GM12864 (cell line): ENCODE measurements around the gene HSD11B2.
"Not testable (repeated sequence)": the region's sequence is repeated elsewhere in the genome, so short reads cannot be mapped to it uniquely, and the experiment has no call there.

ENCODE experiments used
- DNase-seq: peaks from one replicate; pipeline ENCODE4 v3.0.0-alpha.2; 2011; ENCODE audit warnings: low read depth
- H3K4me3 ChIP-seq: 2 replicates; pipeline ENCODE4 v1.5.1; 2011; ENCODE audit warnings: mild to moderate bottlenecking, low read depth, low read length, control low read depth
- CTCF ChIP-seq: IDR thresholded peaks from 2 replicates; pipeline ENCODE4 v1.5.1; 2011; ENCODE audit warnings: low read depth, mild to moderate bottlenecking, moderate library complexity, low read length, control low read depth, inconsistent platforms; ENCODE audit errors: missing control alignments

Gene HSD11B2

DNA sequence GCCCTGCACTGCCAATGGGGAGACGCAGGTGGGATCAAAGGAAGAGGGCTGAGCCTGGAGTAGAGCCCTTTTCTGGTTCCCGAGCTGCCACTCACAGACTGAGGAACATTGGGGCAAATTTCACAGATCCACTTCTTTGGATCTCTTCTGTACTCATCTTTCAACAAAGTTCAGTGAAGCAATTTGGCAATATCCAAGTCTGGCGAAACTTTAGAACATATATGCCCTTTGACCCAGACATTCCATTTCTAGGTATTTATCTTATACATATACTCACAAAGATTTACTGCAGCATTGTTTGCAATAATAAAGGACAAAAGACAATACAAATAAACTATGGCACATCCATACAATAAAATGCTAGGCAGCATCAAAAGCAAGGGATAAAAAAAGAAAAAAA lies 19.6 kb upstream of the HSD11B2 start:
- no peak for TF ChIP-seq CTCF
- H3K4me3 ChIP-seq, result no peak overlapping the region
- DNase-seq, result no peak

- no peak for DNase-seq
- no peak overlapping the region for H3K4me3 ChIP-seq
- TF ChIP-seq CTCF, result no peak
Measured at GRCh38 chr16:67412294-67412693, 18.6 kb upstream of the HSD11B2 start.

DNA sequence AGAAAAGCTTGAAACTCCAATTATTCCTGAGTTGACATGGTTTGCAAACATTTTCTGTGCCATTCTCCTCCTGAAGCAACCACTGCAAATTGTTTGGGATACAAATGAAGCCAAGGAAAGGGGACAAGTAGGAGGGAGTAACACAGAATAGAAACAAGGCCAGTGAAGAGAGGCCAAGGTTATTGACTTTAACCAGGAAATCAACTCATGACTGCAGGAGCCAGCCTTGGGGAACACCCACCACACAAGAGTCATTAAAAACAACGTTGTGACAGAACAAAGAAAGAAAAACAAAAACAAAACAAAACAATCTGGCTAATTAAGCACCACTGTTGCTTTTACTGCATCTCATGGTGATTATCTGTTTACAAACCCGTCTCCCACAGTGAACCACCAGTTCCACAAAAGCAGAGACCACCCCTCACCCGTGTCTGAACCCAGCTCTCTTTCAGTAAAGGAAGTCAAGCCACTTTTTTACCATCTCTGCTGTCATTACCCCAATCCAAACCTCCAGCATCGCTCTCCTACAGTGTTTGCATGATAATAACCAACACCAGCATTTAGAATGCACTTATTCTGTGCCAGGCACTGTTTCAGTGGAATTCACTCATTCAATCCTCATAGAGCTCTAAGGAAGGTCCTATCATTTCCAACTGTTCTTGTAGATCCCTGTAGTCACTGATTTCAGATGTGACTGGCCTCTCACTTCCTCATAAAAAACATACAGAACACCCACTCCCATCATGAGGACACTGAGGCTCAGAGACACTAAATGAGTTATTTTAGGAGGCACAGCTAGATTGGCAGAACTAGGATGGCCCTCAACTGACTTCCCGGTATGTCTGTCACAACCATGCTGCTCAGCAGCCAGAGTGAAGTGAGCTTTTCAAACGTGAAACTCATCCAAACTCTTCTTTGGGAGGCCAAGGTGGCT lies 16.7 kb upstream of the HSD11B2 start:
- no peak overlapping the region for H3K4me3 ChIP-seq
- no peak for DNase-seq
- no peak for TF ChIP-seq CTCF

GRCh38 chr16:67415421-67415820 lies 15.5 kb upstream of the HSD11B2 start:
- H3K4me3 ChIP-seq, result peak overlapping the region; percentile 59; the same call in 1 of the 2 replicates
- not testable (repeated sequence) for DNase-seq

- TF ChIP-seq CTCF, result peak; percentile 54
- DNase-seq, result no peak
- H3K4me3 ChIP-seq, result peak within 1 kb of the TSS; percentile 59
Measured at GRCh38 chr16:67415872-67416793, 14.8 kb upstream of the HSD11B2 start, which contains the start of gene ZDHHC1. Gene ZDHHC1 (minus strand): TSS chr16:67416477. CDS start chr16:67407775, 8,702 bp downstream.

DNA sequence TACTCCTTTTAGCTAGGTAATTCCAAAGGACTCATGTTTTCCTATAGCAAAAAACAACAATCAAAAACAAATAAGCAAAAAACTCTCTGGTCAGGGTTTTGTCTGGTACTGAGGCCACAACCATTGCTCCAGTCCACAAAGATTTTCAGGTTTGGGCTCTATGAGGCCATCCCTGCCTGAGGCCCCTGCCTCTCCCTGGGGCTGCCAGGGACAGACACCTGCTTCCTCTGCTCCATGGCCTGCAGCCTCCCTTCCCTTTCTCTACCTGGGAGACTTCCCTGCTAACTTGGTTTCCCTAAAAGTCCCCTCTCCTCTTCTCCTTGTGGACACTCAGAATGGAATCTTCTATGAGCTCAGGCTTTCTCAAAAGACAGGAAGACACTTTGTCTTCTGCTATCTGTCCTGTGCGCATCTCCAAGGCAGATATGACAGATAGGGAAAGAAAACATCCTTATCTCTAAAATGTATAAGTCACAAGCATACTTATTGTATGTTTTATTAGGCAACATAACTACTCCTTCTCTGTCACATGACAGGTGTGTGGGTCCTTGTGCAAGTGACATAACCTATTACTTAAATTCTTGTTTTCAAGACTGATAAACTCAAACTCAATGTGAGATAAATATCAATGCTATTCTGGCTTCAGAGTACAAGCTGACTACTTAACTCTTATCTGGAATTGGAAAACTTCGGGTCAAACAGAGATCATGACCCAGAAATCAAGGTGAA lies 13.4 kb upstream of the HSD11B2 start:
- no peak for TF ChIP-seq CTCF
- no peak for DNase-seq
- H3K4me3 ChIP-seq, result no peak overlapping the region
